GM21786 (cell line): ENCODE data around the gene SH3RF2.
"Not testable (repeated sequence)": the region's sequence is repeated elsewhere in the genome, so short reads cannot be mapped to it uniquely, and the experiment has no call there.

Experiments
- ATAC-seq: cut with Tn5 transposase; IDR thresholded peaks from one replicate; pipeline ENCODE4 v1.9.1; 2021; ENCODE audit not compliant: unreplicated experiment

Gene SH3RF2

GRCh38 chr5:145976431-145977155 is 40.2 kb downstream of the SH3RF2 start:
- ATAC-seq, result peak; percentile 64

- ATAC-seq, result no peak
Observed at GRCh38 chr5:145978171-145978570, 41.8 kb downstream of the SH3RF2 start.

GRCh38 chr5:145978708-145979107 is 42.3 kb downstream of the SH3RF2 start:
- no peak for ATAC-seq

- ATAC-seq, result no peak
Observed at GRCh38 chr5:145979270-145980223, 43.2 kb downstream of the SH3RF2 start.

GRCh38 chr5:145980259-145980658 is 43.9 kb downstream of the SH3RF2 start:
- ATAC-seq, result no peak

GRCh38 chr5:145980718-145981117 is 44.3 kb downstream of the SH3RF2 start:
- ATAC-seq, result no peak

GRCh38 chr5:145981589-145982571 is 45.5 kb downstream of the SH3RF2 start:
- ATAC-seq, result no peak

- ATAC-seq, result no peak
Observed at GRCh38 chr5:145982572-145983318, 46.4 kb downstream of the SH3RF2 start.

GRCh38 chr5:145983446-145983845 is 47.1 kb downstream of the SH3RF2 start:
- ATAC-seq, result no peak

GRCh38 chr5:145984072-145984471 is 47.7 kb downstream of the SH3RF2 start:
- no peak for ATAC-seq

GRCh38 chr5:145987856-145988255 is 51.5 kb downstream of the SH3RF2 start:
- no peak for ATAC-seq

GRCh38 chr5:145988993-145989392 is 52.6 kb downstream of the SH3RF2 start:
- no peak for ATAC-seq

GRCh38 chr5:145989428-145989827 is 53.0 kb downstream of the SH3RF2 start:
- no peak for ATAC-seq

- no peak for ATAC-seq
Observed at GRCh38 chr5:145990170-145990569, 53.8 kb downstream of the SH3RF2 start.

GRCh38 chr5:145991044-145991575 is 54.7 kb downstream of the SH3RF2 start:
- no peak for ATAC-seq

GRCh38 chr5:145993538-145993937 is 57.2 kb downstream of the SH3RF2 start:
- ATAC-seq, result not testable (repeated sequence)

- no peak for ATAC-seq
Observed at GRCh38 chr5:145996135-145996534, 59.8 kb downstream of the SH3RF2 start.

GRCh38 chr5:145999208-145999607 is 62.8 kb downstream of the SH3RF2 start:
- ATAC-seq, result no peak

GRCh38 chr5:146000072-146000471 is 63.7 kb downstream of the SH3RF2 start:
- ATAC-seq, result no peak
